Thoracic aorta (tissue), 2 donors: ENCODE measurements around the gene MAP7D1. TPM values are rescaled to one million over a fixed set of nuclear protein-coding genes. Genes with fewer than 3 reads are reported as not detected.

ENCODE experiments used
- ATAC-seq: fragments of 150-250 bp; one replicate; pipeline ENCODE4 v1.8.0; 2017; ENCODE audit warnings: low read depth; ENCODE audit not compliant: insufficient number of reproducible peaks, low FRiP score
- DNase-seq: peaks from one replicate; pipeline ENCODE4 v3.0.0-alpha.2; 2020; ENCODE audit warnings: low spot score
- H3K27ac ChIP-seq, 2 donors: fragments of 200-600 bp; sonication (generic); 1 replicate in 1 of 2; 2 replicates in 1 of 2; pipeline ENCODE4 v1.5.1; 2016; ENCODE audit warnings: mild to moderate bottlenecking in 2 of 2, moderate library complexity in 2 of 2
- H3K27me3 ChIP-seq: fragments of 200-600 bp; sonication (generic); replicated peaks from 2 replicates; pipeline ENCODE4 v1.6.0; 2016; ENCODE audit warnings: mild to moderate bottlenecking; ENCODE audit not compliant: insufficient read depth
- H3K36me3 ChIP-seq: fragments of 200-600 bp; sonication (generic); one replicate; pipeline ENCODE4 v1.5.1; 2016
- H3K4me1 ChIP-seq, 2 donors: fragments of 200-600 bp; sonication (generic); 1 replicate in 1 of 2; 2 replicates in 1 of 2; pipeline versions ENCODE4 v1.5.1 to v1.6.0; 2016; ENCODE audit warnings: low read depth in 2 of 2, mild to moderate bottlenecking in 1 of 2; ENCODE audit not compliant: control insufficient read depth in 1 of 2
- H3K4me3 ChIP-seq: fragments of 200-600 bp; sonication (generic); 2 replicates; pipeline ENCODE4 v1.5.1; 2016; ENCODE audit warnings: mild to moderate bottlenecking
- H3K9me3 ChIP-seq: fragments of 200-600 bp; sonication (generic); 2 replicates; pipeline ENCODE4 v1.5.1; 2016
- total RNA-seq, 2 donors: library from RNA; depleted of rRNA; stranded (reverse); fragments of >200 nt; gene quantifications; one replicate each; pipeline versions ENCODE4 v1.1.0 to v1.2.3, GENCODE V29; 2016
- TF ChIP-seq, protein P1 (sequence below): fragments of 200-600 bp; sonication (generic); IDR thresholded peaks from one replicate; pipeline ENCODE4 v1.5.1; 2019; ENCODE audit warnings: antibody characterized with exemption

MAP7D1 gene
- total RNA-seq, 2 donors from 2014 or later: 170 to 186 TPM

DNA sequence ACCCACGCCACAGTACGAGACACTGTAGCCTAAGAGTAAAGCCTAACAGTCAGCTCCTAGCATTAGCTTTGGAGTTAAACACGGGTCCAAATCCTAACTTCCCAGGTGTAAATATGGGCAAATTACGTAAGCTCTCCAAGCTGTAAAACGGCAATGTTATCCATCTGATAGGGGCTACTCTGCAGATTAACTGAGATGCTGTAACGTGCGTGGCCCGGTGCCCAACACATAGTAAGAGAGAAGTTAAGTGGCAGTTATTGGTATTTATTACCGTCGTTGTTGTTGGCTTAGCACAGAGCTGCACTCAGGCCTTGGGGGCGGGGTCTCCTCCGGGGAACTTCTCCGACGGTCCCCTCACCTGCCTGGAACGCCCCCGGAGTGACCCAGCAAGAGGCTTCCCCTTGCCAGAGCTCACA, 7.1 kb upstream of the MAP7D1 start:
- Histone ChIP-seq H3K27ac (peak overlapping the region; percentile 96 to 97), H3K27me3 (no peaks in the 10 kb centered on the region), H3K36me3 (no peaks in the 10 kb centered on the region), H3K4me3 (peak overlapping the region; percentile 79), H3K4me1 (peaks cover 33 to 46% of the 10 kb centered on the region in 2 donors), H3K9me3 (no peaks in the 10 kb centered on the region)
- no peak for DNase-seq
- TF ChIP-seq, protein P1, sequence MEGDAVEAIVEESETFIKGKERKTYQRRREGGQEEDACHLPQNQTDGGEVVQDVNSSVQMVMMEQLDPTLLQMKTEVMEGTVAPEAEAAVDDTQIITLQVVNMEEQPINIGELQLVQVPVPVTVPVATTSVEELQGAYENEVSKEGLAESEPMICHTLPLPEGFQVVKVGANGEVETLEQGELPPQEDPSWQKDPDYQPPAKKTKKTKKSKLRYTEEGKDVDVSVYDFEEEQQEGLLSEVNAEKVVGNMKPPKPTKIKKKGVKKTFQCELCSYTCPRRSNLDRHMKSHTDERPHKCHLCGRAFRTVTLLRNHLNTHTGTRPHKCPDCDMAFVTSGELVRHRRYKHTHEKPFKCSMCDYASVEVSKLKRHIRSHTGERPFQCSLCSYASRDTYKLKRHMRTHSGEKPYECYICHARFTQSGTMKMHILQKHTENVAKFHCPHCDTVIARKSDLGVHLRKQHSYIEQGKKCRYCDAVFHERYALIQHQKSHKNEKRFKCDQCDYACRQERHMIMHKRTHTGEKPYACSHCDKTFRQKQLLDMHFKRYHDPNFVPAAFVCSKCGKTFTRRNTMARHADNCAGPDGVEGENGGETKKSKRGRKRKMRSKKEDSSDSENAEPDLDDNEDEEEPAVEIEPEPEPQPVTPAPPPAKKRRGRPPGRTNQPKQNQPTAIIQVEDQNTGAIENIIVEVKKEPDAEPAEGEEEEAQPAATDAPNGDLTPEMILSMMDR: no peak
- ATAC-seq: peak; percentile 1

DNA sequence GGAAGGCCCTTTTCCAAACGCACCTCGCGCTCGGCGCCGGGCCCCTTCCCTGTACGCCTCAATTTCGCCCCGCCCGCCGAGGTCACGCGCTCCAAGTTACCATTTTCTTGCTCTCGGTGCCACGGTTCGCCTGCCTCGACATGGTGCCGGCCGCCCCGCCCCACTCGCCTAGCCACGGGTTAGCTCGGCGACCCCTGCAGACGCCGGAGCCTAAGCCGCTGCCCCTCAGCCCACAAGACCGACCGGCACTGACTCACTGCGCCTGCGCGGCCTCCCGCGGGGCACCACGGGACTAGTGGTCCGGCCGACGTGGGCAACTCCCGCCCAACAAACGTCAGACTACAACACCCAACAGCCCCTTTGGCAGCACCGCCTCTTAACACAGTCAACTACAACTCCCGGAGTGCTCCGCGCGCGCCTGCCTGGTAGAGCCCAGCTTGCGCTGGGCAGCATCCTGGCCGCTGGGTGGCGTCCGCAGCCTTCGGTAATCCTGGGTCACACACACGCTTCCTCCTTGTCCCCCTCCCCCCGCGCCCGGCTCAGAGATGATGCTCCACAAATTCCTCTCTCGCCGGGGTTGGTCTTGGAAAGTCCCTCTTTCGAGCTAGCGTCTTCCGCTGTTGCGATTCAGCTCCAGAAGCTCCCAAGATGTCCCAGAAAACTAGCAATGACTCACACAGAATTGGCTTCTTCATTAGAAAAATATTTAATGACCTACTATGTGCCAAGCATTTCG, 6.6 kb upstream of the MAP7D1 start, which contains the start of gene TRAPPC3:
TRAPPC3 (minus strand) TSS at position 250 of the 736 bp plus-strand sequence; CDS start at position 142, 108 bp downstream.
- TF ChIP-seq, protein P1: peak; percentile 85
- H3K27ac ChIP-seq: peak within 1 kb of the TSS; percentile 96 to 97
- ATAC-seq (peak; percentile 74), DNase-seq (peak; percentile 100)
- H3K9me3 ChIP-seq: no peaks in the 10 kb centered on the region
- H3K27me3 ChIP-seq: no peaks in the 10 kb centered on the region
- peaks cover 33 to 50% of the 10 kb centered on the region in 2 donors for H3K4me1 ChIP-seq
- H3K36me3 ChIP-seq: no peaks in the 10 kb centered on the region
- peak within 1 kb of the TSS; percentile 79 for H3K4me3 ChIP-seq

DNA sequence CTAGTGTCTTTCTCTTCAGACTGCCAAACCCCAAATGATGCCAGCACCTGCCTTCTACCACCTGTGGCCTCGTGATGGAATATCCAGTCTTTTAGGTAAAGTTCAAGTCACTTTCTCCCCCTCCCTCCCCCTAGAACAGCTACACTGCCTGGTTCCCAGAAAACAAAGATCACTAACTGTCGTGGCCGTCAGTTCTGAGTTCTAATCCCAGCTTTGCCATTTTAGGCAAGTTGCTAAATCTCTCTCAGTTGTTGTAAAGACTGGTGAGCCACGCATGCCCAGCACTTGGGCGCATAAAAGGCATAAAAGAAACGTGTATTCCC, 6.0 kb upstream of the MAP7D1 start:
- H3K27me3 ChIP-seq: no peaks in the 10 kb centered on the region
- peak overlapping the region; percentile 96 to 97 for H3K27ac ChIP-seq
- TF ChIP-seq, protein P1: no peak
- DNase-seq (no peak), ATAC-seq (no peak)
- no peaks in the 10 kb centered on the region for H3K9me3 ChIP-seq
- H3K4me3 ChIP-seq: peak overlapping the region; percentile 79
- peaks cover 38 to 55% of the 10 kb centered on the region in 2 donors for H3K4me1 ChIP-seq
- H3K36me3 ChIP-seq: no peaks in the 10 kb centered on the region

DNA sequence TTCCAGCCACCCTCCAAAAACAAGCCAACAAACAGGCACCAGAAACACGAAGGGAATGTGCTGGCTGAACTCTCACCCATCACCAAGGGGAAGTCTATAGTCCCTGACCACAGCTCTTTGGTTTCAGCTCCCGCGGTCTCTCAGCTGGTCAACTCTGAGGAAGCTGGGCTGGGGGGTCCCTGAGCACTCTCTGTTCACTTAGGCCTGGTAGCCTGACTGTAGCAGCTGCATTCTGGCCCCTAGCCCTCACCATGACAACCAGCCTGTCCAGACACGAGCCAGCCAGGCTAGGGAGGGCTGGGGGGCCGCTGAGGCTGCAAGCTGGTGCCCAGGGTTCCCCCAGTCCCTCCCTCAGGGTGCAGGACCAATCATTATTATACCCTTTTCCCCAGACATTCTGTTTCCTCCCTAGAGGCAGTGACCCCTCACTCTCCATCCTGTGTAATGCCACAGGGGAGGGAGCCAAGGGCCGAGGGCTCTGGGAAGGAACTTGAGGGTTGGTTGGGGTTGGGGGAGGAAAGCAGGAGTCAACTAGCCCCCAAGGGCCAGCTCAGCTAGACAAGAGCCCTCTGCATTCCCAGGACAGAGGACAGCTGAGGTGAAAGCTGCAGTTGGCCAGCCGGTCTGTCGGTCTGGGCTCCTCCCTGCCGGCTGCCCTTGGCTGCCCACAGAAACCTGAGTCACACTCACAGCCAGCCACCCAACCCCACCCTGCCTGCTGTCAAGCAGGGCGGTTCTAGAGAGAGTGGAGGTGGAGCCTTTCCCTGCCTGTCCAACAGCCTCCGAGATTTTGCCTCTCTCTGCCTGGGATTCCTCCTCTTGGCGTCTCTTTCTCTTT, 5.4 kb upstream of the MAP7D1 start:
- Histone ChIP-seq H3K9me3 (no peaks in the 10 kb centered on the region), H3K27ac (peak overlapping the region; percentile 96 to 97), H3K4me3 (peak overlapping the region; percentile 79), H3K4me1 (peaks cover 42 to 60% of the 10 kb centered on the region in 2 donors), H3K36me3 (no peaks in the 10 kb centered on the region), H3K27me3 (no peaks in the 10 kb centered on the region)
- TF ChIP-seq, protein P1: no peak
- ATAC-seq (peak; percentile 45), DNase-seq (peak; percentile 88)
